Upper lobe of left lung (tissue), 6 donors: Measurements from ENCODE around the gene IQSEC1. TPM values are rescaled to one million over a fixed set of nuclear protein-coding genes. Genes with fewer than 3 reads are reported as not detected.

Experiments used
- ATAC-seq, 2 donors: fragments of 200-7000 bp; cut with Tn5 transposase; one replicate each; pipeline ENCODE4 v1.9.1; 2022; ENCODE audit warnings: mild to moderate bottlenecking in 2 of 2, moderate library complexity in 2 of 2; ENCODE audit not compliant: low FRiP score in 2 of 2
- DNase-seq, 2 donors: peaks; one replicate each; pipeline ENCODE4 v3.0.0-alpha.2; 2019 to 2020
- H3K27ac ChIP-seq, 4 donors: fragments of 200-600 bp; sonication (generic); one replicate each; pipeline ENCODE4 v1.5.1; 2016 to 2019
- H3K27me3 ChIP-seq, 4 donors: fragments of 200-600 bp; sonication (generic); one replicate each; pipeline ENCODE4 v1.5.1; 2017 to 2019
- H3K36me3 ChIP-seq, 4 donors: fragments of 200-600 bp; sonication (generic); one replicate each; pipeline ENCODE4 v1.5.1; 2016 to 2019
- H3K4me1 ChIP-seq, 4 donors: fragments of 200-600 bp; sonication (generic); one replicate each; pipeline ENCODE4 v1.5.1; 2018 to 2019
- H3K4me3 ChIP-seq, 4 donors: fragments of 200-600 bp; sonication (generic); one replicate each; pipeline ENCODE4 v1.5.1; 2017 to 2019; ENCODE audit warnings: mild to moderate bottlenecking in 2 of 4, moderate library complexity in 1 of 4
- H3K9me3 ChIP-seq, 4 donors: fragments of 200-600 bp; sonication (generic); one replicate each; pipeline ENCODE4 v1.5.1; 2018 to 2019
- EP300 ChIP-seq, 4 donors: sonication (generic); formaldehyde crosslinking; IDR thresholded peaks; one replicate each; pipeline ENCODE4 v1.5.1; 2017; ENCODE audit warnings: antibody characterized with exemption in 4 of 4, control low read depth in 2 of 4
- POLR2A ChIP-seq, 4 donors: fragments of 450-650 bp; IDR thresholded peaks; one replicate each; pipeline ENCODE4 v1.5.1; 2016 to 2017; ENCODE audit warnings: antibody characterized with exemption in 4 of 4, mild to moderate bottlenecking in 2 of 4
- POLR2AphosphoS5 ChIP-seq, 2 donors: sonication (generic); formaldehyde crosslinking; IDR thresholded peaks; one replicate each; pipeline ENCODE4 v1.5.1; 2017; ENCODE audit warnings: antibody characterized with exemption in 2 of 2
- WGBS, 2 donors: methylation state at CpG; one replicate each; pipeline ENCODE4 v1.1.5; 2017 to 2018; 5-methylcytosine and 5-hydroxymethylcytosine counted together
- total RNA-seq, 6 donors: library from RNA; depleted of rRNA in 4 of 6; stranded (reverse); fragments of >200 nt in 4 of 6; gene quantifications; one replicate each; pipeline versions ENCODE4 v1.1.0 to v1.2.1, GENCODE V29; 2016 to 2021
- TF ChIP-seq, protein P1 (sequence below), 6 experiments: fragments of 450-650 bp in 4 of 6; fragments of 200-600 bp in 2 of 6; sonication (generic) in 2 of 6; IDR thresholded peaks; one replicate each; pipeline ENCODE4 v1.5.1; 2016 to 2019; ENCODE audit warnings: antibody characterized with exemption in 6 of 6
- donor health status: DM: no; HTN: no; CAD: no; lungs with moderate emphysema.
- donor health status: DM: no; HTN: yes; CAD: no; lungs with severe emphysema.

Gene IQSEC1
- total RNA-seq, 6 donors from 2014 or later = 51.1 to 105 (median 81.0) TPM

DNA sequence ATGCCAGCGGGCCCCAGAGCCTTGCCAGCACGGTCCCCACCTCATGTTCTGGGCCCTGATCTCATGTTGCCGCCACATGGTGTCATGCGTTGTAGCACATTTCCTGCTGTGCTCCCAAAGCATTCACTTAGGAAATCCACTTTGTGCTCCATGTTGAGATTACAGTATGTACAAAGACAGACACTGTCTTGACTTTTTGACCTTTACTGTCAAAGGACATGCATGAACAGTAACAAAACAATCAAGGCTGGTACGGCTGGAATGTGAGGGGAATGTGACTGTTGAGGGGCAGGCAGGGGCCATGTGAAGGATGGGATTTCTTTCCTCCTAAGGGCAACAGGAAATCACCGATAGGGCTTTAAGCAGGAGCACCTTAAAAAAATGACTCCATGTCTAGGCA lies 178.6 kb downstream of the IQSEC1 start:
- DNase-seq = no peak
- no peak overlapping the region for H3K27ac ChIP-seq
- H3K27me3 ChIP-seq = no peaks in the 10 kb centered on the region
- H3K9me3 ChIP-seq = no peaks in the 10 kb centered on the region
- WGBS, 2 donors = 48 to 55% methylated on average over 6 of the region's 6 CpGs
- ATAC-seq = no peak
- TF ChIP-seq, protein P1, sequence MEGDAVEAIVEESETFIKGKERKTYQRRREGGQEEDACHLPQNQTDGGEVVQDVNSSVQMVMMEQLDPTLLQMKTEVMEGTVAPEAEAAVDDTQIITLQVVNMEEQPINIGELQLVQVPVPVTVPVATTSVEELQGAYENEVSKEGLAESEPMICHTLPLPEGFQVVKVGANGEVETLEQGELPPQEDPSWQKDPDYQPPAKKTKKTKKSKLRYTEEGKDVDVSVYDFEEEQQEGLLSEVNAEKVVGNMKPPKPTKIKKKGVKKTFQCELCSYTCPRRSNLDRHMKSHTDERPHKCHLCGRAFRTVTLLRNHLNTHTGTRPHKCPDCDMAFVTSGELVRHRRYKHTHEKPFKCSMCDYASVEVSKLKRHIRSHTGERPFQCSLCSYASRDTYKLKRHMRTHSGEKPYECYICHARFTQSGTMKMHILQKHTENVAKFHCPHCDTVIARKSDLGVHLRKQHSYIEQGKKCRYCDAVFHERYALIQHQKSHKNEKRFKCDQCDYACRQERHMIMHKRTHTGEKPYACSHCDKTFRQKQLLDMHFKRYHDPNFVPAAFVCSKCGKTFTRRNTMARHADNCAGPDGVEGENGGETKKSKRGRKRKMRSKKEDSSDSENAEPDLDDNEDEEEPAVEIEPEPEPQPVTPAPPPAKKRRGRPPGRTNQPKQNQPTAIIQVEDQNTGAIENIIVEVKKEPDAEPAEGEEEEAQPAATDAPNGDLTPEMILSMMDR (IDR thresholded peaks at IDR 0.05) = no peak
- no peak for TF ChIP-seq EP300 (IDR thresholded peaks at IDR 0.05)
- TF ChIP-seq POLR2AphosphoS5 (IDR thresholded peaks at IDR 0.05) = no peak
- no peak for TF ChIP-seq POLR2A (IDR thresholded peaks at IDR 0.05)
- H3K36me3 ChIP-seq = peaks cover 7 to 20% (median 12%) of the 10 kb centered on the region in 4 donors
- H3K4me1 ChIP-seq = peaks cover 3 to 20% (median 4%) of the 10 kb centered on the region in 4 donors
- no peak overlapping the region for H3K4me3 ChIP-seq

GRCh38 chr3:12893852-12894251 lies 179.4 kb downstream of the IQSEC1 start:
- peaks cover 3 to 20% (median 4%) of the 10 kb centered on the region in 4 donors for H3K4me1 ChIP-seq
- WGBS, 2 donors = 73 to 84% methylated on average over 9 of the region's 9 CpGs
- TF ChIP-seq EP300 (IDR thresholded peaks at IDR 0.05) (no peak), POLR2AphosphoS5 (IDR thresholded peaks at IDR 0.05) (no peak), POLR2A (IDR thresholded peaks at IDR 0.05) (no peak)
- TF ChIP-seq, protein P1 (IDR thresholded peaks at IDR 0.05) = no peak
- ATAC-seq (no peak), DNase-seq (no peak)
- no peak overlapping the region for H3K27ac ChIP-seq
- no peaks in the 10 kb centered on the region for H3K27me3 ChIP-seq
- H3K9me3 ChIP-seq = no peaks in the 10 kb centered on the region
- peaks cover 2 to 12% (median 6%) of the 10 kb centered on the region in 4 donors for H3K36me3 ChIP-seq
- H3K4me3 ChIP-seq = no peak overlapping the region

DNA sequence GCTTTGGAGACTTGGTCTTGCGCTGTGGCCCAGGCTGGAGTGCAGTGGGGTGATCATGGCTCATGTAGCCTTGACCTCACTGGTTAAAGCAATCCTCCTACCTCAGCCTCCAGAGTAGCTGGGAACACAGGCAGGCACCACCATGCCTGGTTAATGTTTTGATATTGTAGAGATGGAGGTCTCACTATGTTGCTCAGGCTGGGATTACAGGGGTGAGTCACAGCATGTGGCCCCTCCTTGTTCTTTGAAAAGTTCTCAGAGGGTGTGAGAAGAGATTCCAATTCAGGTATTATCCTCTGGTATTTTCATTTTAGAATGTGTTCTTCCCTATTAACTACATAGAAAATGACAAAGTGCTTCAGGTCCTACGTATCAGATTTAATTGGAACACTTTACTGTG lies 180.0 kb downstream of the IQSEC1 start:
- 83 to 88% methylated on average over 2 of the region's 2 CpGs for WGBS, 2 donors
- no peaks in the 10 kb centered on the region for H3K9me3 ChIP-seq
- peaks cover 0 to 7% (median 2%) of the 10 kb centered on the region in 4 donors for H3K36me3 ChIP-seq
- no peak overlapping the region for H3K27ac ChIP-seq
- ATAC-seq (no peak), DNase-seq (no peak)
- H3K4me1 ChIP-seq = peaks cover 3 to 20% (median 4%) of the 10 kb centered on the region in 4 donors
- H3K27me3 ChIP-seq = no peaks in the 10 kb centered on the region
- H3K4me3 ChIP-seq = no peak overlapping the region
- TF ChIP-seq POLR2A (IDR thresholded peaks at IDR 0.05) (no peak), EP300 (IDR thresholded peaks at IDR 0.05) (no peak), POLR2AphosphoS5 (IDR thresholded peaks at IDR 0.05) (no peak)
- TF ChIP-seq, protein P1 (IDR thresholded peaks at IDR 0.05) = no peak

- peaks cover 3 to 20% (median 4%) of the 10 kb centered on the region in 4 donors for H3K4me1 ChIP-seq
- no peak for DNase-seq
- WGBS, 2 donors = 41 to 80% methylated on average over 2 to 3 of the region's 3 CpGs
- H3K9me3 ChIP-seq = no peaks in the 10 kb centered on the region
- no peak overlapping the region for H3K4me3 ChIP-seq
- peaks cover 0 to 5% (median under 1%) of the 10 kb centered on the region in 4 donors for H3K36me3 ChIP-seq
- TF ChIP-seq, protein P1 (IDR thresholded peaks at IDR 0.05) = no peak
- TF ChIP-seq POLR2A (IDR thresholded peaks at IDR 0.05) = no peak
- TF ChIP-seq EP300 (IDR thresholded peaks at IDR 0.05) = no peak
- no peak for TF ChIP-seq POLR2AphosphoS5 (IDR thresholded peaks at IDR 0.05)
- no peak overlapping the region for H3K27ac ChIP-seq
- no peak for ATAC-seq
- H3K27me3 ChIP-seq = no peaks in the 10 kb centered on the region
Observed at GRCh38 chr3:12892840-12893189, 180.4 kb downstream of the IQSEC1 start.
